Measurements from ENCODE around the gene ROS1.
"Not testable (repeated sequence)": the region's sequence is repeated elsewhere in the genome, so short reads cannot be mapped to it uniquely, and the experiment has no call there.

ROS1 gene

GRCh38 chr6:117425431-117426153 lies at the start of gene ROS1:
Gene ROS1, minus strand, starts transcription at chr6:117425942. Its CDS starts 286 bp downstream, at chr6:117425656.
- DNase-seq (ENCODE audit: low read depth): no peak

DNA sequence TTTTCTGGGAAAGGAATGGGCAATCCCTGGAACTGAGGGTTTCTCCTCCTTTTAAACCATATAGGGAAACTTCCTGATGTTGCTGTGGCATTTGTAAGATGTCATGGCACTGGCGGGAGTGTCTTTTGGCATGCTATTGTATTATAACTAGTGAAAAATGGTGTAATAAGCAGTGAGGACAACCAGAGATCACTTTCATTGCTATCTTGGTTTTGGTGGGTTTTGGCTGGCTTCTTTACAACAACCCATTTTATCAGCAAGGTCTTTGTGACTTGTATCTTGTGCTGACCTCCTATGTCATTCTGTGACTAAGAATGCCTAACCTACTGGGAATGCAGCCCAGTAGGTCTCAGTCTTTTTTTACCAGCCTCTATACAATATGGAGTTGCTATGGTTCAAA lies 47.7 kb upstream of the ROS1 start:
- DNase-seq (ENCODE audit: low read depth): no peak

- DNase-seq (ENCODE audit: low read depth): no peak
Measured at GRCh38 chr6:117472667-117473066, 46.9 kb upstream of the ROS1 start.

GRCh38 chr6:117469791-117470190 lies 44.0 kb upstream of the ROS1 start:
- DNase-seq (ENCODE audit: low read depth): no peak

- DNase-seq (ENCODE audit: low read depth): no peak
Measured at GRCh38 chr6:117469356-117469755, 43.6 kb upstream of the ROS1 start.

- not testable (repeated sequence) for DNase-seq (ENCODE audit: low read depth)
Measured at GRCh38 chr6:117468527-117468926, 42.8 kb upstream of the ROS1 start.

GRCh38 chr6:117467876-117468275 lies 42.1 kb upstream of the ROS1 start:
- DNase-seq (ENCODE audit: low read depth): no peak

GRCh38 chr6:117465691-117466090 lies 39.9 kb upstream of the ROS1 start:
- no peak for DNase-seq (ENCODE audit: low read depth)

GRCh38 chr6:117464700-117465099 lies 39.0 kb upstream of the ROS1 start:
- no peak for DNase-seq (ENCODE audit: low read depth)

DNA sequence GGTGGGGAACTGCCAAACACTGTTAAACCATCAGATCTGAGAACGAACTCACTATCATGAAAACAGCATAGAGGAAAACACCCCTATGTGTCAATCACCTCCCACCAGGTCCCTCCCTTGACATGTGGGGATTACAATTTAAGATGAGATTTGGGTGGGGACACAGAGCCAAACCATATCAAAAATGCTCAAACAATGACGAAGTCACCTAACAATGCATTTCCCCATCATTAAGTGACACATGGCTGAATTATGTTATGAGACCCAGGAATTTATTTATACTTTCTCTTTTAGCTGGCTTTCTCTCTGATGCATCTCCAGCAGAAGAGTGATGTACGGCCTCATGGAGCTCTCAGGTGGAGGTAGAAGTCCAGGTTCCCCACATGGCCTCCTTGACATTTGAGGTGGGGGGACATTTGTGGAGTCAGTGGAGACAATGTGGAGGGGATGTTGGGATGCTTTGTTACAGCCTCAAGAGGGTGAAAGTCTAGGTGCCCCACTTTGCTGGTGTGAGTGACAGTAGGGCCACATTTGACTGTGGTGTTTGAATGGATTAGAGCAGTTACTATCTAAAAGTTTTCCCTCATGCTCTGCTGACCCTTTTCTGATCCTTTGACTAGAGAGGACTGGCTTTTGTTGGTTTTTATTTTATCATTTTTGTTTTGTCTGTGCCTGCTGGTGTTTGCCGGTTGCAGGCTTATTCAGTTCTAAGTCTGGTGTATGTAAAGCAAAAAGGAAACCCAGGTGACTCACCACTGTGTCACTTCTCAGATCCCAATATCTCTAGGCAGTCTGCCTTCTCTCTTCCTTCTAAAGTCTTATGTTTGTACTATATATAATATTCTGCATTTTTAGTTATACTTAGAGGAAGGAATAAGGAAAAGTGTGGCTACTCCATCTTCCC lies 38.3 kb upstream of the ROS1 start:
- no peak for DNase-seq (ENCODE audit: low read depth)

- DNase-seq (ENCODE audit: low read depth): no peak
Measured at GRCh38 chr6:117459204-117459944, 33.6 kb upstream of the ROS1 start.

DNA sequence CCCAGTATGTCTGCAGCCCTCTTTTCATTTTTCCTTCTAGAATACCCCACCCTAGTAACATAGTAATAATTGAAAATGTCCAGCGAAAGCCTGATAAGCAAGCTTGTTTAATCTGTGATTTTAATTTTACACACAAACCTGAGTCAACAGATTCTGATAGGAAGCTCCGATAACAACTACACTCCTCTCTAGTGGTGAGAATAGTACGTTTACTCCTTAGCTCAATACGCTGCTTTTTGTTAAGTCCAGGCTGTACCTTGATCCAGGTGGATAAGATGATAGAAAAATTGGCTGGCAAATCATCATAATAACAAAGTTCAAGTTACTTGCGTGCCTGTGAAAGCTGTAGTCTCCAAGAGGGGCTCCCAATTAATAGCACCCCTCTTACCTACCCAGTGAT lies 31.3 kb upstream of the ROS1 start:
- DNase-seq (ENCODE audit: low read depth): no peak

DNA sequence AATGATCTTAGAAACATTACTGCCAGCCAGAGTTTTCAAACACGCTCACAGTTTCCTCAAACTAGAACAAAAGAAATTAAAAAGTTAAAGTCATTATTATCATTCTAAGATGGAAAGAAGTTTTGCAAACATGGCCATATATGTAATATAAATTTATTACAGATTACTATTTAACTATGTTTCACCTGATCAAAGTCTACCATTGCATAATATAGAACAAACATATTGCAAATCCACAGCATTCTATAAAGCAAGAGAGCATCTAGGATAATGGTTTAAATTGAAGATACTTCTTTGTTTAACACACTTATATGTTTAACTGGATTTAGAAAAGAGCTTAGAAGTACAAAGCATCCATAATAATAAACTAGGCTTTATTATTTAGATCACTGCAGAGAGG lies 30.5 kb upstream of the ROS1 start:
- DNase-seq (ENCODE audit: low read depth): no peak

GRCh38 chr6:117451671-117452070 lies 25.9 kb upstream of the ROS1 start:
- DNase-seq (ENCODE audit: low read depth): no peak

DNA sequence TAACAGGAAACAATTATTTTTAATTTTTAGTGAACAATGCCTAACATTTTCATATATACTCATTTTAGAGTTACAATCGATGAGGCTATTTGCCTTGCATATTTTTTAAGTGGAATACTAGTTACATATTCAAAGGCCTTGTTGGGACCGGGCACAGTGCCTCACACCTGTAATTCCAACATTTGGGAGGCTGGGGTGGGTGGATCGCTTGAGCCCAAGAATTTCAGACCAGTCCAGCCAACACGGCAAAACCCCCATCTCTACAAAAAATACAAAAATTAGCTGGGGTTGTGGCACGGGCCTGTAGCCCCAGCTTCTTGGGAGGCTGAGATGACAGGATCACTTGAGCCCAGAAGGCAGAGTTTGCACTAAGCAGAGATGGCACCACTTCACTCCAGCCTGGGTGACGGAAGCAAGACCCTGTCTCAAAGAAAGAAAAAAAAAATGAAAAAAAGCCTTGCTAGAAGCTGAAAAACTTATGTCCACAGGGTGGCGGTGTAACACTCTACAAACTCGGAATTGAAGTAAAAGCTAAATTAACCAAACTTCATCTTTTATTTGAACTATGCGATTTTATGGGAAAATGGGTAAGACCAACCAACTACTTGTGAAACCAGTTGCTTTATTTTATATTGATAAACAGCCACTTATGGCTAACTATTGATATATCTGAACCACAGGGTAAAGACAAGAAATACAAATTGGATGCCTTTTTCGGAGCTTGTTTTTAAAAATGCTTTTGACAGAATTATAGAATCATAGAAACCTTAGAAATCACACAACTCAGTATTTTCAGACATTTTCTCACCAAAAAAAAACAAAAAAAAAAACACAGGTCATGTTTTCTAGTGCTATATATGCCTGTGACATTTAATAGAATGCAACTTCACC lies 24.1 kb upstream of the ROS1 start:
- DNase-seq (ENCODE audit: low read depth): peak; percentile 45

- no peak for DNase-seq (ENCODE audit: low read depth)
Measured at GRCh38 chr6:117448732-117449485, 23.2 kb upstream of the ROS1 start.

DNA sequence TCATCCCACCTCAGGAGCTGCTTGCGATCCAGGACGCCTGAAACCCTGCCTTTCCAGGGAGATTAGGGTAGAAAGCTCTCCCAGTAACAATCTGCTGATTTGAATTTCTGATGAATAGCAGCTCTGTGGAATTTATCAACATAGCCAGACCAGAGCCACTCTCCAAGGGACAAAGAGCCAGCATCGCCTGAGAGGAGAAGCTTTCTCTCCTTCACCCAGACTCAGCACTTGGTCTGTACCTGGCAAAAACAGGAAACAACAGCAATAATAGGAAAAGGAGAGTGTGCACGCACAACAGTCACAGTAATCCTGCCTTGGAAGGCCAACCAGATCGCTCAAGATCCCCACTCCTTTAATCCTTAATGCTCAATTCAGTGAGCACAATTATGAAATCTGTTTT lies 22.3 kb upstream of the ROS1 start:
- DNase-seq (ENCODE audit: low read depth): no peak

- DNase-seq (ENCODE audit: low read depth): no peak
Measured at GRCh38 chr6:117446861-117447260, 21.1 kb upstream of the ROS1 start.

DNA sequence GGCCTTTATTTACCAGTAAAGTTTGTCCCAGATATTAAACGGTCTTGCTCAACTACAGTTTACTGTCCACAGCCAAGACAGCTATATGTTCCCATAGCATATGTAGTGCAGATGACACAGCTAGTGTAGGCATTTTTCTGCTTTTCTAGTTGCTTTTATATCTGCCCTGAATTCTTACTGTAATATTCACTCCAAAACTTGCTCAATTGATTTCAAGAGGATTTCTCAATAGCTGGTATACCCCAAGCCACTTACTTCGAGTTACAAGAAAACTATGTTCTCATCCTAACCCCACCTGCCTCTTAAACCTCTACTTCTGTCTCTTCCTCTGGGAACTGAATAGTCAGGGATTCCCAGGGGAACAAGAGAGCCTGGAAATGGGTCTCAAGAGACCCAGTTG lies 18.9 kb upstream of the ROS1 start:
- no peak for DNase-seq (ENCODE audit: low read depth)

DNA sequence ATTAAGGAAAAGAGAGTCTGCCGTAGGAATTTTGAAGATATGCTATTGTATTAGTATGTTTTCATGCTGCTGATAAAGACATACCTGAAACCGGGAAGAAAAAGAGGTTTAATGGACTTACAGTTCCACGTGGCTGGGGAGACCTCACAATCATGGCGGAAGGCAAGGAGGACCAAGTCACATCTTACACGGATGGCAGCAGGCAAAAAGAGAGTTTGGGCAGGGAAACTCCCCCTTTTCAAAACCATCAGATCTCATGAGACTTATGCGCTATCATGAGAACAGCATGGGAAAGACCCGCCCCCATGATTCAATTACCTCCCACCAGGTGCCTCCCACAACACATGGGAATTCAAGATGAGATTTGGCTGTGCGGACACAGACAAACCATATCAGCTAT lies 16.6 kb upstream of the ROS1 start:
- DNase-seq (ENCODE audit: low read depth): not testable (repeated sequence)

GRCh38 chr6:117441824-117442264 lies 16.1 kb upstream of the ROS1 start:
- no peak for DNase-seq (ENCODE audit: low read depth)
